Neural cell (in vitro differentiated cells): ENCODE data around the gene FBLN5. TPM values are rescaled to one million over a fixed set of nuclear protein-coding genes. Genes with fewer than 3 reads are reported as not detected.

Experiments
- polyA plus RNA-seq: library from polyadenylated mRNA; depleted of rRNA; stranded (reverse); fragments of >200 nt; gene quantifications from 2 replicates; pipeline ENCODE4 v1.2.3, GENCODE V29; 2014

FBLN5 gene
- polyA plus RNA-seq, 1 donor from 2014 or later, result 1.5 TPM

Other genes starting within 250 kb of the FBLN5 start
- not detected in 2 replicates for gene CATSPERB, start 215.6 kb downstream of the FBLN5 start, polyA plus RNA-seq
- gene TC2N, start 80.2 kb downstream of the FBLN5 start, polyA plus RNA-seq, result 0.54 and 2.1 TPM in 2 replicates
- gene TRIP11, start 92.4 kb upstream of the FBLN5 start, polyA plus RNA-seq, result 8.7 and 8.8 TPM in 2 replicates
- gene ATXN3, start 158.9 kb upstream of the FBLN5 start, polyA plus RNA-seq, result 16.7 and 30.5 TPM in 2 replicates
- gene NDUFB1, start 174.0 kb upstream of the FBLN5 start, polyA plus RNA-seq, result 1,184 and 1,224 TPM in 2 replicates
- gene CPSF2, start 174.3 kb upstream of the FBLN5 start, polyA plus RNA-seq, result 18.5 and 20.4 TPM in 2 replicates